Endothelial cell of umbilical vein (primary cell): Measurements from ENCODE around the gene CCNE1. TPM values are rescaled to one million over a fixed set of nuclear protein-coding genes. Genes with fewer than 3 reads are reported as not detected.

Source experiments
- BruUV-seq: library from RNA; stranded (reverse); fragments of 400-500 nt; replicated peaks from 2 replicates; lab custom pipeline; 2021; lab: Mats Ljungman, UMichigan
- CTCF ChIA-PET: fragments of 300-600, 350-600 bp; sonication (Branson Sonifier 250); formaldehyde crosslinking; loops from one replicate; lab custom pipeline; 2021; ENCODE audit warnings: antibody characterized with exemption, inconsistent platforms; lab: Charles Lee
- POLR2A ChIA-PET: fragments of 300-600, 350-600 bp; sonication (Branson Sonifier 250); formaldehyde crosslinking; loops from one replicate; lab custom pipeline; 2021; ENCODE audit warnings: antibody characterized with exemption, inconsistent platforms; lab: Charles Lee
- DNase-seq: peaks from one replicate; pipeline ENCODE4 v3.0.0-alpha.2; 2011; ENCODE audit warnings: low read depth, low spot score
- FAIRE-seq: peaks from 2 replicates; lab custom pipeline; 2011; peaks lifted over from hg19 to GRCh38; lab: Jason Lieb, UNC
- H2AFZ ChIP-seq: 2 replicates; pipeline ENCODE4 v1.6.0; 2012; ENCODE audit warnings: low read depth, low read length, control low read depth, inconsistent platforms
- H3K27ac ChIP-seq: 2 replicates; pipeline ENCODE4 v1.5.1; 2011; ENCODE audit warnings: low read depth, mild to moderate bottlenecking, control low read depth, low read length, moderate library complexity; ENCODE audit not compliant: insufficient read depth
- H3K27me3 ChIP-seq, 2 experiments: 2 replicates each; pipeline versions ENCODE4 v1.6.0 to v1.6.1; 2011; ENCODE audit warnings: low read length in 2 of 2, mixed read lengths in 1 of 2; ENCODE audit not compliant: control insufficient read depth in 2 of 2, insufficient read depth in 2 of 2
- H3K36me3 ChIP-seq, 2 experiments: 2 replicates in 1 of 2; 3 replicates in 1 of 2; pipeline ENCODE4 v1.5.1; 2011; ENCODE audit warnings: low read length in 2 of 2, mild to moderate bottlenecking in 1 of 2, moderate library complexity in 1 of 2; ENCODE audit not compliant: control insufficient read depth in 2 of 2, insufficient read depth in 2 of 2; ENCODE audit errors: extremely low read depth in 1 of 2
- H3K4me1 ChIP-seq: 3 replicates; pipeline ENCODE4 v1.5.1; 2011; ENCODE audit warnings: mild to moderate bottlenecking, low read length; ENCODE audit not compliant: control insufficient read depth, insufficient read depth; ENCODE audit errors: extremely low read depth
- H3K4me2 ChIP-seq: 2 replicates; pipeline ENCODE4 v1.6.1; 2011; ENCODE audit warnings: low read length, control low read depth, mixed read lengths; ENCODE audit not compliant: insufficient read depth
- H3K4me3 ChIP-seq, 3 experiments: fragments of 200-600 bp in 1 of 3; sonication (generic), shearing (Covaris generic) in 1 of 3; replicated peaks in 1 of 3; 2 replicates each; pipeline ENCODE4 v1.5.1; 2011 to 2016; ENCODE audit warnings: control low read depth in 3 of 3, low read length in 3 of 3, mild to moderate bottlenecking in 2 of 3, inconsistent platforms in 1 of 3, low read depth in 1 of 3, moderate library complexity in 1 of 3; ENCODE audit not compliant: insufficient read depth in 1 of 3
- H3K79me2 ChIP-seq: 2 replicates; pipeline ENCODE4 v1.6.0; 2012; ENCODE audit warnings: low read length, inconsistent platforms; ENCODE audit not compliant: control insufficient read depth, insufficient read depth
- H3K9ac ChIP-seq: replicated peaks from 2 replicates; pipeline ENCODE3; 2011; ENCODE audit warnings: low read length, control low read depth; ENCODE audit not compliant: insufficient read depth; ENCODE audit errors: extremely low read depth
- H3K9me1 ChIP-seq: replicated peaks from 3 replicates; pipeline ENCODE4 v1.6.0; 2011; ENCODE audit warnings: mild to moderate bottlenecking, low read length; ENCODE audit not compliant: control insufficient read depth, insufficient read depth; ENCODE audit errors: extremely low read depth
- H3K9me3 ChIP-seq: replicated peaks from 2 replicates; pipeline ENCODE4 v1.5.1; 2012; ENCODE audit warnings: low read length, inconsistent platforms; ENCODE audit not compliant: control insufficient read depth, insufficient read depth
- H4K20me1 ChIP-seq: replicated peaks from 2 replicates; pipeline ENCODE3; 2011; ENCODE audit warnings: mild to moderate bottlenecking, low read length; ENCODE audit not compliant: control insufficient read depth, insufficient read depth; ENCODE audit errors: extremely low read depth
- CTCF ChIP-seq, 2 donors: IDR thresholded peaks; 1 replicate in 1 of 2; 2 replicates in 1 of 2; pipeline ENCODE4 v1.5.1; 2011; ENCODE audit warnings: low read length in 2 of 2, mild to moderate bottlenecking in 2 of 2, moderate library complexity in 2 of 2, control low read depth in 1 of 2, inconsistent platforms in 1 of 2, low read depth in 1 of 2; ENCODE audit not compliant: insufficient read depth in 1 of 2; ENCODE audit errors: extremely low read depth in 1 of 2
- EZH2 ChIP-seq: IDR thresholded peaks from 2 replicates; pipeline ENCODE4 v1.6.1; 2012; ENCODE audit warnings: borderline replicate concordance, low read depth, mild to moderate bottlenecking, moderate library complexity, low read length, inconsistent platforms; ENCODE audit not compliant: severe bottlenecking
- FOS ChIP-seq: IDR thresholded peaks from 2 replicates; pipeline ENCODE4 v1.6.1; 2011; ENCODE audit warnings: mild to moderate bottlenecking, low read length, moderate library complexity, borderline replicate concordance; ENCODE audit not compliant: insufficient read depth
- GATA2 ChIP-seq: IDR thresholded peaks from 2 replicates; pipeline ENCODE4 v1.7.0; 2011; ENCODE audit warnings: low read depth, mild to moderate bottlenecking, moderate library complexity, mixed read lengths, low read length; ENCODE audit not compliant: insufficient read length, insufficient read depth
- JUN ChIP-seq: IDR thresholded peaks from 2 replicates; pipeline ENCODE4 v1.6.1; 2011; ENCODE audit warnings: borderline replicate concordance, low read depth; ENCODE audit not compliant: insufficient read length, insufficient read depth
- MAX ChIP-seq: IDR thresholded peaks from 2 replicates; pipeline ENCODE4 v1.6.1; 2011; ENCODE audit not compliant: insufficient read depth, insufficient read length
- MYC ChIP-seq: IDR thresholded peaks from one replicate; pipeline ENCODE4 v1.6.1; 2011; ENCODE audit warnings: mild to moderate bottlenecking, low read depth, low read length
- POLR2A ChIP-seq: IDR thresholded peaks from 2 replicates; pipeline ENCODE4 v1.6.1; 2012; ENCODE audit warnings: low read depth, mild to moderate bottlenecking, control low read depth, low read length
- POLR2AphosphoS5 ChIP-seq: IDR thresholded peaks from 2 replicates; pipeline ENCODE4 v1.6.1; 2012; ENCODE audit warnings: low read depth, mild to moderate bottlenecking, control low read depth, low read length, moderate library complexity; ENCODE audit not compliant: insufficient read depth
- dilution Hi-C: fragments of 300-500 bp; cut with MboI; formaldehyde crosslinking; loops from one replicate; pipeline ENCODE4 v1.15.0; 2019; ENCODE audit warnings: low sequenced_read_pairs; ENCODE audit not compliant: extremely low pct_ligation_motif_present
- intact Hi-C: fragments of 100-400 bp; cut with micrococcal nuclease; formaldehyde crosslinking; loops from one replicate; pipeline ENCODE4 v1.10.0; 2022
- polyA plus RNA-seq, 4 experiments: library from polyadenylated mRNA; depleted of rRNA in 3 of 4; stranded (reverse) in 3 of 4; unstranded in 1 of 4; fragments of >200 nt; gene quantifications; 2 replicates each; pipeline versions ENCODE4 v1.2.1 to v1.2.3, GENCODE V29; 2011 to 2012; ENCODE audit warnings: missing spikeins in 1 of 4
- total RNA-seq: library from RNA; stranded (reverse); gene quantifications from 2 replicates; pipeline ENCODE4 v1.2.3, GENCODE V29; 2021

The CCNE1 gene
- total and polyA plus RNA-seq, 2 donors (not counting 3 experiments of a cell fraction or from before 2014, with no cell fraction given), result 8.3 to 10.1 TPM

GRCh38 chr19:29767039-29767735 lies 44.6 kb upstream of the CCNE1 start:
- ChIA-PET CTCF (no interaction called here), POLR2A (no interaction called here)
- Histone ChIP-seq H3K27me3 (no peaks in the 10 kb centered on the region), H3K27ac (no peak overlapping the region), H3K4me3 (no peak overlapping the region), H3K4me2 (no peak overlapping the region), H3K4me1 (no peaks in the 10 kb centered on the region), H4K20me1 (no peaks in the 10 kb centered on the region), H3K9me1 (no peaks in the 10 kb centered on the region), H3K36me3 (no peaks in the 10 kb centered on the region), H3K79me2 (no peaks in the 10 kb centered on the region), H3K9ac (no peak overlapping the region), H2AFZ (no peak overlapping the region), H3K9me3 (no peaks in the 10 kb centered on the region)
- TF ChIP-seq POLR2AphosphoS5 (no peak), GATA2 (no peak), CTCF (IDR thresholded peaks at IDR 0.05; ENCODE audit: extremely low read depth in 1 of 2, insufficient read depth in 1 of 2, low read depth in 1 of 2, low read length in 2 of 2) (no peak), EZH2 (no peak), FOS (no peak), MYC (no peak), MAX (no peak), POLR2A (no peak), JUN (no peak)
- DNase-seq (no peak), FAIRE-seq (no peak)
- no TSS peak for BruUV-seq
- intact Hi-C loops, result no loop called here
- dilution Hi-C loops, result no loop called here
